Vagina (tissue), 2 donors: ENCODE data around the gene SYNDIG1. TPM values are rescaled to one million over a fixed set of nuclear protein-coding genes. Genes with fewer than 3 reads are reported as not detected.
A peak's percentile ranks its signal among the peaks of the same experiment; 100 is the strongest.

Experiments
- DNase-seq, 2 donors: peaks; one replicate each; pipeline ENCODE4 v3.0.0-alpha.2; 2017; ENCODE audit errors: extremely low spot score in 2 of 2
- H3K27ac ChIP-seq: fragments of 200-600 bp; sonication (generic); one replicate; pipeline ENCODE4 v1.5.1; 2019
- H3K27me3 ChIP-seq: fragments of 200-600 bp; sonication (generic); one replicate; pipeline ENCODE4 v1.5.1; 2019
- H3K36me3 ChIP-seq, 2 donors: fragments of 200-600 bp; sonication (generic); one replicate each; pipeline ENCODE4 v1.5.1; 2017 to 2019
- H3K4me1 ChIP-seq: fragments of 200-600 bp; sonication (generic); one replicate; pipeline ENCODE4 v1.5.1; 2019
- H3K4me3 ChIP-seq, 2 donors: fragments of 200-600 bp; sonication (generic); 1 replicate in 1 of 2; 2 replicates in 1 of 2; pipeline ENCODE4 v1.5.1; 2016 to 2019
- H3K9me3 ChIP-seq: fragments of 200-600 bp; sonication (generic); one replicate; pipeline ENCODE4 v1.5.1; 2019
- CTCF ChIP-seq, 3 experiments: fragments of 450-650 bp in 2 of 3; fragments of 200-600 bp in 1 of 3; sonication (generic) in 1 of 3; IDR thresholded peaks; one replicate each; pipeline ENCODE4 v1.5.1; 2017 to 2019; ENCODE audit warnings: antibody characterized with exemption in 3 of 3, mild to moderate bottlenecking in 2 of 3, moderate library complexity in 2 of 3
- POLR2A ChIP-seq, 2 donors: fragments of 450-650 bp; IDR thresholded peaks; one replicate each; pipeline ENCODE4 v1.6.1; 2017; ENCODE audit warnings: antibody characterized with exemption in 2 of 2, mild to moderate bottlenecking in 2 of 2, moderate library complexity in 2 of 2
- POLR2AphosphoS5 ChIP-seq, 2 donors: sonication (generic); formaldehyde crosslinking; IDR thresholded peaks; one replicate each; pipeline ENCODE4 v1.9.0; 2017; ENCODE audit warnings: antibody characterized with exemption in 2 of 2, mild to moderate bottlenecking in 2 of 2, low read depth in 1 of 2; ENCODE audit not compliant: insufficient read depth in 1 of 2
- intact Hi-C: fragments of 100-400 bp; cut with DNase I; formaldehyde crosslinking; loops from one replicate; pipeline ENCODE4 v1.15.1; 2023
- total RNA-seq: library from RNA; depleted of rRNA; stranded (reverse); fragments of >200 nt; gene quantifications from one replicate; pipeline ENCODE4 v1.2.3, GENCODE V29; 2016

SYNDIG1 gene
- total RNA-seq, 1 donor from 2014 or later = 3.2 TPM

- Histone ChIP-seq H3K4me3 (no peak overlapping the region), H3K36me3 (no peaks in the 10 kb centered on the region), H3K27me3 (no peaks in the 10 kb centered on the region), H3K27ac (no peak overlapping the region), H3K9me3 (no peaks in the 10 kb centered on the region), H3K4me1 (no peaks in the 10 kb centered on the region)
- no peak for TF ChIP-seq CTCF (IDR thresholded peaks at IDR 0.05)
- TF ChIP-seq POLR2AphosphoS5 (IDR thresholded peaks at IDR 0.05; ENCODE audit: insufficient read depth in 1 of 2, low read depth in 1 of 2) = no peak
- no peak for TF ChIP-seq POLR2A (IDR thresholded peaks at IDR 0.05)
- peak; percentile 69 to 90 for DNase-seq
- intact Hi-C loops = no loop called here
These were observed 147.0 kb downstream of the SYNDIG1 start for GRCh38 chr20:24616258-24617079.

GRCh38 chr20:24617080-24617432, 147.6 kb downstream of the SYNDIG1 start:
- no peak overlapping the region for H3K4me3 ChIP-seq
- intact Hi-C loops = no loop called here
- no peaks in the 10 kb centered on the region for H3K9me3 ChIP-seq
- H3K27ac ChIP-seq = no peak overlapping the region
- no peaks in the 10 kb centered on the region for H3K27me3 ChIP-seq
- H3K36me3 ChIP-seq = no peaks in the 10 kb centered on the region
- DNase-seq = peak in 1 of 2 donors; percentile 78
- TF ChIP-seq POLR2AphosphoS5 (IDR thresholded peaks at IDR 0.05; ENCODE audit: insufficient read depth in 1 of 2, low read depth in 1 of 2) (no peak), POLR2A (IDR thresholded peaks at IDR 0.05) (no peak), CTCF (IDR thresholded peaks at IDR 0.05) (no peak)
- no peaks in the 10 kb centered on the region for H3K4me1 ChIP-seq

- DNase-seq = peak; percentile 56 to 90
- intact Hi-C loops = no loop called here
- Histone ChIP-seq H3K9me3 (no peaks in the 10 kb centered on the region), H3K27ac (no peak overlapping the region), H3K4me1 (no peaks in the 10 kb centered on the region), H3K4me3 (no peak overlapping the region), H3K27me3 (no peaks in the 10 kb centered on the region), H3K36me3 (no peaks in the 10 kb centered on the region)
- no peak for TF ChIP-seq POLR2AphosphoS5 (IDR thresholded peaks at IDR 0.05; ENCODE audit: insufficient read depth in 1 of 2, low read depth in 1 of 2)
- TF ChIP-seq CTCF (IDR thresholded peaks at IDR 0.05) = no peak
- TF ChIP-seq POLR2A (IDR thresholded peaks at IDR 0.05) = no peak
These were observed 148.5 kb downstream of the SYNDIG1 start for GRCh38 chr20:24617757-24618450.

- no peak for TF ChIP-seq POLR2AphosphoS5 (IDR thresholded peaks at IDR 0.05; ENCODE audit: insufficient read depth in 1 of 2, low read depth in 1 of 2)
- TF ChIP-seq POLR2A (IDR thresholded peaks at IDR 0.05) = no peak
- intact Hi-C loops = no loop called here
- H3K9me3 ChIP-seq = no peaks in the 10 kb centered on the region
- H3K36me3 ChIP-seq = no peaks in the 10 kb centered on the region
- no peak overlapping the region for H3K27ac ChIP-seq
- H3K27me3 ChIP-seq = no peaks in the 10 kb centered on the region
- H3K4me1 ChIP-seq = no peaks in the 10 kb centered on the region
- H3K4me3 ChIP-seq = no peak overlapping the region
- DNase-seq = no peak
These were observed 149.3 kb downstream of the SYNDIG1 start for GRCh38 chr20:24618739-24619138.

GRCh38 chr20:24619212-24619611, 149.8 kb downstream of the SYNDIG1 start:
- Histone ChIP-seq H3K27me3 (no peaks in the 10 kb centered on the region), H3K4me1 (no peaks in the 10 kb centered on the region), H3K27ac (no peak overlapping the region), H3K4me3 (no peak overlapping the region), H3K9me3 (no peaks in the 10 kb centered on the region), H3K36me3 (no peaks in the 10 kb centered on the region)
- intact Hi-C loops = no loop called here
- peak in 1 of 2 donors; percentile 84 for DNase-seq
- TF ChIP-seq CTCF (IDR thresholded peaks at IDR 0.05) = no peak
- TF ChIP-seq POLR2AphosphoS5 (IDR thresholded peaks at IDR 0.05; ENCODE audit: insufficient read depth in 1 of 2, low read depth in 1 of 2) = no peak
- TF ChIP-seq POLR2A (IDR thresholded peaks at IDR 0.05) = no peak
